Astrocyte (in vitro differentiated cells and primary cell): Measurements from ENCODE around the gene MPP7.

ENCODE experiments used
- EZH2 ChIP-seq: IDR thresholded peaks from 2 replicates; pipeline ENCODE4 v1.6.1; 2012; ENCODE audit warnings: mild to moderate bottlenecking, low read length, inconsistent platforms; ENCODE audit not compliant: insufficient read depth
- TF ChIP-seq, protein P1 (sequence below): IDR thresholded peaks from 2 replicates; pipeline ENCODE4 v1.5.1; 2011; ENCODE audit warnings: low read depth, mild to moderate bottlenecking, inconsistent platforms, low read length, moderate library complexity; ENCODE audit not compliant: insufficient read depth

- TF ChIP-seq, protein P1, sequence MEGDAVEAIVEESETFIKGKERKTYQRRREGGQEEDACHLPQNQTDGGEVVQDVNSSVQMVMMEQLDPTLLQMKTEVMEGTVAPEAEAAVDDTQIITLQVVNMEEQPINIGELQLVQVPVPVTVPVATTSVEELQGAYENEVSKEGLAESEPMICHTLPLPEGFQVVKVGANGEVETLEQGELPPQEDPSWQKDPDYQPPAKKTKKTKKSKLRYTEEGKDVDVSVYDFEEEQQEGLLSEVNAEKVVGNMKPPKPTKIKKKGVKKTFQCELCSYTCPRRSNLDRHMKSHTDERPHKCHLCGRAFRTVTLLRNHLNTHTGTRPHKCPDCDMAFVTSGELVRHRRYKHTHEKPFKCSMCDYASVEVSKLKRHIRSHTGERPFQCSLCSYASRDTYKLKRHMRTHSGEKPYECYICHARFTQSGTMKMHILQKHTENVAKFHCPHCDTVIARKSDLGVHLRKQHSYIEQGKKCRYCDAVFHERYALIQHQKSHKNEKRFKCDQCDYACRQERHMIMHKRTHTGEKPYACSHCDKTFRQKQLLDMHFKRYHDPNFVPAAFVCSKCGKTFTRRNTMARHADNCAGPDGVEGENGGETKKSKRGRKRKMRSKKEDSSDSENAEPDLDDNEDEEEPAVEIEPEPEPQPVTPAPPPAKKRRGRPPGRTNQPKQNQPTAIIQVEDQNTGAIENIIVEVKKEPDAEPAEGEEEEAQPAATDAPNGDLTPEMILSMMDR = no peak
- no peak for TF ChIP-seq EZH2
These were observed 25.5 kb upstream of the MPP7 start for GRCh38 chr10:28328346-28328745.
